Subcutaneous adipose tissue (tissue), 4 donors: ENCODE results near the gene DNAH7. TPM values are rescaled to one million over a fixed set of nuclear protein-coding genes. Genes with fewer than 3 reads are reported as not detected.

Experiments used
- CTCF ChIP-seq: fragments of 450-650 bp; IDR thresholded peaks from one replicate; pipeline ENCODE4 v1.5.1; 2016; ENCODE audit warnings: low read depth, mild to moderate bottlenecking, control low read depth, antibody characterized with exemption, moderate library complexity
- total RNA-seq, 4 donors: library from RNA; depleted of rRNA; stranded (reverse); fragments of >200 nt; gene quantifications; one replicate each; pipeline ENCODE4 v1.1.0, GENCODE V29; 2016

Gene DNAH7
- total RNA-seq, 4 donors from 2014 or later, result 0.82 to 2.3 (median 1.8) TPM

GRCh38 chr2:195706161-195706900 is 362.3 kb downstream of the DNAH7 start:
- TF ChIP-seq CTCF, result no peak

GRCh38 chr2:195700480-195700879 is 368.2 kb downstream of the DNAH7 start:
- TF ChIP-seq CTCF, result no peak

DNA sequence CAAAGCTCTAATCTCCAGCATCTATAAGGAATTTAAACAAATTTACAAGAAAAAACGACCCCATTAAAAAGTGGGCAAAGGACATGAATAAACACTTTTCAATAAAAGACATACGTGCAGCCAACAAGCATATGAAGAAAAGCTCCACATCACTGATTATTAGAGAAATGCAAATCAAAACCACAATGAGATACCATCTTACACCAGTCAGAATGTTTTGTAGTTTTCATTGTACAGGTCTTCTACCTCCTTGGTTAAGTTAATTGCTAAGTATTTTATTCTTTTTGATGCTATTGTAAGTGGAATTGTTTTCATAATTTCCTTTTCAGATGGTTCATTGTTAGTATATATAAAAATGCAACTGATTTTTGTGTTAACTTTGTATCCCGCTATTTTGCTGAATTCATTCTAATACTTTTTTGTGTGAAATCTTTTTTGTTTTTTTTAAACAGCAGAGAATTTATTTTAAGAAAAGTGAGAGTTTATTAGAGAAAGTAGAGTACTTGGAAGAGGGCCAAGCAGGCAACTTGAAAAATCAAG is 370.9 kb downstream of the DNAH7 start:
- no peak for TF ChIP-seq CTCF

DNA sequence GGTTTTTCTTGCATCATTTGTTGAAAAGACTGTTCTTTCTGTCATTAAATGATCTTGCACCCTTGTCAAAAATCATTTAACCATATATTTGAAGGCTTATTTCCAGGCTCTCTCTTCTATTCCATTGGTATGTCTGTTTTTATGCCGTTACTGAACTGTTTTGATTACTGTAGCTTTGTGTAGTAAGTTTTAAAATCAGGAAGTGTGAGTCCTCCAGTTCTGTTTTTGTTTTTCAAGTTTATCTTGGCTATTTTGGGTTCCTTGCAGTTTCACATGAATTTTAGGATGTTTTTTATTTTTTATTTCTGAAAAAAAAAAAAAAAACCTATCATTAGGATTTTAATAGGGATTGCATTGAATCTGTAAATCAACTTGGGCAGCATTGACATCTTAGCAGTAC is 372.6 kb downstream of the DNAH7 start:
- TF ChIP-seq CTCF, result no peak

- TF ChIP-seq CTCF, result no peak
Measured at GRCh38 chr2:195695002-195695631, 373.5 kb downstream of the DNAH7 start.

DNA sequence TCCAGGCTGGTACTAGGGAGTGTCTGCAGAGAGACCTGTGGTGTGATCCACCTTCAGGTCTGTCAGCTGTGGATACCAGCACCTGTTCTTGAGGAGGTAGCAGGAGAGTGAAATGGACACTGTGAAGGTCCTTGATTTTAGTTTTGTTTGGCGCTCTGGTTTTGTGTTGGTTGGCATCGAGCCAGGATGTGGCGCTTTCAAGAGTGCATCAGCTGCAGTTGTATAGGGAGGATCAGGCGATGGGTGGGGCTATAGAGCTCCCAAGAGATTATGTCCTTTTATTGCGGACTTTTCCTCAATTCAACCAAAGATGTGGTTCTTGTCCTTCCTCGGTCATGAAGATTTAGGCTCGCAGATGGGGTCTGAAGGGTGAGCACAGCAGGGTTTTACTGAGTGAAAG is 374.1 kb downstream of the DNAH7 start:
- no peak for TF ChIP-seq CTCF

Other genes with a start within 250 kb of the DNAH7 start
- 100 to 1,000 TPM in 2 of 4 donors, 10 to 100 TPM in 2; 49.0 to 109 (median 102) TPM for gene STK17B, start 102.7 kb upstream of the DNAH7 start, total RNA-seq